Endothelial cell of umbilical vein (primary cell): ENCODE measurements around the gene ZNF311.

ENCODE experiments used
- CTCF ChIP-seq, 2 donors: IDR thresholded peaks; 1 replicate in 1 of 2; 2 replicates in 1 of 2; pipeline ENCODE4 v1.5.1; 2011; ENCODE audit warnings: low read length in 2 of 2, mild to moderate bottlenecking in 2 of 2, moderate library complexity in 2 of 2, control low read depth in 1 of 2, inconsistent platforms in 1 of 2, low read depth in 1 of 2; ENCODE audit not compliant: insufficient read depth in 1 of 2; ENCODE audit errors: extremely low read depth in 1 of 2
- JUN ChIP-seq: IDR thresholded peaks from 2 replicates; pipeline ENCODE4 v1.6.1; 2011; ENCODE audit warnings: borderline replicate concordance, low read depth; ENCODE audit not compliant: insufficient read length, insufficient read depth
- POLR2A ChIP-seq: IDR thresholded peaks from 2 replicates; pipeline ENCODE4 v1.6.1; 2012; ENCODE audit warnings: low read depth, mild to moderate bottlenecking, control low read depth, low read length
- TF ChIP-seq, protein P1 (sequence below): IDR thresholded peaks from 2 replicates; pipeline ENCODE4 v1.6.1; 2011; ENCODE audit not compliant: insufficient read depth, insufficient read length

- TF ChIP-seq CTCF (IDR thresholded peaks at IDR 0.05; ENCODE audit: extremely low read depth in 1 of 2, insufficient read depth in 1 of 2, low read depth in 1 of 2, low read length in 2 of 2): no peak
- TF ChIP-seq, protein P1, sequence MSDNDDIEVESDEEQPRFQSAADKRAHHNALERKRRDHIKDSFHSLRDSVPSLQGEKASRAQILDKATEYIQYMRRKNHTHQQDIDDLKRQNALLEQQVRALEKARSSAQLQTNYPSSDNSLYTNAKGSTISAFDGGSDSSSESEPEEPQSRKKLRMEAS: no peak
- no peak for TF ChIP-seq JUN
- no peak for TF ChIP-seq POLR2A
Observed at GRCh38 chr6:29051680-29052079, 46.6 kb upstream of the ZNF311 start.
